NB4 (cell line): ENCODE data around the gene CCDC71L.

ENCODE experiments used
- DNase-seq: peaks from one replicate; pipeline ENCODE4 v3.0.0; 2010; ENCODE audit warnings: low read depth
- H3K4me3 ChIP-seq: one replicate; pipeline ENCODE4 v1.5.1; 2011; ENCODE audit warnings: mild to moderate bottlenecking, low read depth, low read length, moderate library complexity
- CTCF ChIP-seq: IDR thresholded peaks from one replicate; pipeline ENCODE4 v1.5.1; 2012; ENCODE audit warnings: low read depth, low read length
- MAX ChIP-seq: IDR thresholded peaks from 2 replicates; pipeline ENCODE4 v1.6.1; 2011; ENCODE audit warnings: low read depth, low read length
- MYC ChIP-seq: IDR thresholded peaks from 2 replicates; pipeline ENCODE4 v1.6.1; 2011; ENCODE audit warnings: low read depth, low read length
- POLR2A ChIP-seq: IDR thresholded peaks from 2 replicates; pipeline ENCODE4 v1.6.1; 2011; ENCODE audit warnings: mild to moderate bottlenecking; ENCODE audit not compliant: insufficient read length; ENCODE audit errors: extremely low read depth

The CCDC71L gene

GRCh38 chr7:106639476-106640334, 21.3 kb downstream of the CCDC71L start:
- TF ChIP-seq CTCF = no peak
- TF ChIP-seq MAX = no peak
- no peak for DNase-seq
- no peak overlapping the region for H3K4me3 ChIP-seq

- H3K4me3 ChIP-seq = no peak overlapping the region
- TF ChIP-seq MYC = no peak
- no peak for TF ChIP-seq CTCF
- no peak for TF ChIP-seq POLR2A
- no peak for DNase-seq
These were observed 25.5 kb downstream of the CCDC71L start for GRCh38 chr7:106635411-106635810.

- DNase-seq = no peak
- no peak for TF ChIP-seq MYC
- no peak overlapping the region for H3K4me3 ChIP-seq
These were observed 26.0 kb downstream of the CCDC71L start for GRCh38 chr7:106634958-106635357.

- no peak for DNase-seq
- TF ChIP-seq MAX (no peak), POLR2A (no peak), CTCF (no peak), MYC (no peak)
- H3K4me3 ChIP-seq = no peak overlapping the region
These were observed 30.3 kb downstream of the CCDC71L start for GRCh38 chr7:106630648-106631047.

GRCh38 chr7:106629516-106629915, 31.4 kb downstream of the CCDC71L start:
- DNase-seq = no peak
- TF ChIP-seq MAX (no peak), CTCF (no peak), MYC (no peak), POLR2A (no peak)
- H3K4me3 ChIP-seq = no peak overlapping the region

GRCh38 chr7:106626376-106627164, 34.4 kb downstream of the CCDC71L start:
- no peak for DNase-seq
- no peak overlapping the region for H3K4me3 ChIP-seq
- TF ChIP-seq POLR2A (no peak), MAX (no peak), CTCF (no peak), MYC (no peak)
